Measurements from ENCODE around the gene IST1. TPM values are rescaled to one million over a fixed set of nuclear protein-coding genes. Genes with fewer than 3 reads are reported as not detected.

IST1 gene
- total and polyA plus RNA-seq, 2 experiments from 2014 or later = 144 to 240 TPM

GRCh38 chr16:71852561-71852960 lies 42.8 kb upstream of the IST1 start:
- no peak overlapping the region for H3K4me2 ChIP-seq
- H3K27me3 ChIP-seq = no peaks in the 10 kb centered on the region
- no peaks in the 10 kb centered on the region for H3K9me3 ChIP-seq (ENCODE audit: low read depth)
- no peak overlapping the region for H3K27ac ChIP-seq
- peaks cover 1% of the 10 kb centered on the region for H4K20me1 ChIP-seq (ENCODE audit: insufficient read depth, poor library complexity, severe bottlenecking)
- no peaks in the 10 kb centered on the region for H3K36me3 ChIP-seq (replicated peaks; ENCODE audit: insufficient read depth, low read depth)
- H3K4me3 ChIP-seq = no peak overlapping the region
- no peaks in the 10 kb centered on the region for H3K9me2 ChIP-seq (replicated peaks; ENCODE audit: insufficient read depth)
- H3K79me2 ChIP-seq = peaks cover 25% of the 10 kb centered on the region
- TF ChIP-seq EZH2 (IDR thresholded peaks at IDR 0.05; ENCODE audit: borderline replicate concordance) (no peak), EZH2phosphoT487 (IDR thresholded peaks at IDR 0.05; ENCODE audit: low read depth, severe bottlenecking, unreplicated experiment) (no peak)
- TF ChIP-seq, protein P1, sequence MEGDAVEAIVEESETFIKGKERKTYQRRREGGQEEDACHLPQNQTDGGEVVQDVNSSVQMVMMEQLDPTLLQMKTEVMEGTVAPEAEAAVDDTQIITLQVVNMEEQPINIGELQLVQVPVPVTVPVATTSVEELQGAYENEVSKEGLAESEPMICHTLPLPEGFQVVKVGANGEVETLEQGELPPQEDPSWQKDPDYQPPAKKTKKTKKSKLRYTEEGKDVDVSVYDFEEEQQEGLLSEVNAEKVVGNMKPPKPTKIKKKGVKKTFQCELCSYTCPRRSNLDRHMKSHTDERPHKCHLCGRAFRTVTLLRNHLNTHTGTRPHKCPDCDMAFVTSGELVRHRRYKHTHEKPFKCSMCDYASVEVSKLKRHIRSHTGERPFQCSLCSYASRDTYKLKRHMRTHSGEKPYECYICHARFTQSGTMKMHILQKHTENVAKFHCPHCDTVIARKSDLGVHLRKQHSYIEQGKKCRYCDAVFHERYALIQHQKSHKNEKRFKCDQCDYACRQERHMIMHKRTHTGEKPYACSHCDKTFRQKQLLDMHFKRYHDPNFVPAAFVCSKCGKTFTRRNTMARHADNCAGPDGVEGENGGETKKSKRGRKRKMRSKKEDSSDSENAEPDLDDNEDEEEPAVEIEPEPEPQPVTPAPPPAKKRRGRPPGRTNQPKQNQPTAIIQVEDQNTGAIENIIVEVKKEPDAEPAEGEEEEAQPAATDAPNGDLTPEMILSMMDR (IDR thresholded peaks at IDR 0.05; ENCODE audit: poor library complexity) = no peak
- peaks cover under 1% of the 10 kb centered on the region for H3K4me1 ChIP-seq (ENCODE audit: insufficient read depth)
- 89% methylated on average over 4 of the region's 4 CpGs for WGBS (ENCODE audit: low lambda C conversion rate, missing lambda C conversion rate)
- no peak for DNase-seq (ENCODE audit: low spot score)
- H2AFZ ChIP-seq = no peak overlapping the region

- no peak overlapping the region for H2AFZ ChIP-seq
- H3K27me3 ChIP-seq = no peaks in the 10 kb centered on the region
- H3K4me1 ChIP-seq (ENCODE audit: insufficient read depth) = no peaks in the 10 kb centered on the region
- H3K9me3 ChIP-seq (ENCODE audit: low read depth) = no peaks in the 10 kb centered on the region
- no peak overlapping the region for H3K4me3 ChIP-seq
- DNase-seq (ENCODE audit: low spot score) = no peak
- no peak overlapping the region for H3K4me2 ChIP-seq
- no peak for TF ChIP-seq EZH2phosphoT487 (IDR thresholded peaks at IDR 0.05; ENCODE audit: low read depth, severe bottlenecking, unreplicated experiment)
- TF ChIP-seq, protein P1 (IDR thresholded peaks at IDR 0.05; ENCODE audit: poor library complexity) = no peak
- H3K27ac ChIP-seq = no peak overlapping the region
- H4K20me1 ChIP-seq (ENCODE audit: insufficient read depth, poor library complexity, severe bottlenecking) = no peaks in the 10 kb centered on the region
- 81% methylated on average over 4 of the region's 4 CpGs for WGBS (ENCODE audit: low lambda C conversion rate, missing lambda C conversion rate)
- peaks cover 20% of the 10 kb centered on the region for H3K79me2 ChIP-seq
- H3K9me2 ChIP-seq (replicated peaks; ENCODE audit: insufficient read depth) = no peaks in the 10 kb centered on the region
- H3K36me3 ChIP-seq (replicated peaks; ENCODE audit: insufficient read depth, low read depth) = no peaks in the 10 kb centered on the region
These were observed 41.9 kb upstream of the IST1 start for GRCh38 chr16:71853413-71853812.

DNA sequence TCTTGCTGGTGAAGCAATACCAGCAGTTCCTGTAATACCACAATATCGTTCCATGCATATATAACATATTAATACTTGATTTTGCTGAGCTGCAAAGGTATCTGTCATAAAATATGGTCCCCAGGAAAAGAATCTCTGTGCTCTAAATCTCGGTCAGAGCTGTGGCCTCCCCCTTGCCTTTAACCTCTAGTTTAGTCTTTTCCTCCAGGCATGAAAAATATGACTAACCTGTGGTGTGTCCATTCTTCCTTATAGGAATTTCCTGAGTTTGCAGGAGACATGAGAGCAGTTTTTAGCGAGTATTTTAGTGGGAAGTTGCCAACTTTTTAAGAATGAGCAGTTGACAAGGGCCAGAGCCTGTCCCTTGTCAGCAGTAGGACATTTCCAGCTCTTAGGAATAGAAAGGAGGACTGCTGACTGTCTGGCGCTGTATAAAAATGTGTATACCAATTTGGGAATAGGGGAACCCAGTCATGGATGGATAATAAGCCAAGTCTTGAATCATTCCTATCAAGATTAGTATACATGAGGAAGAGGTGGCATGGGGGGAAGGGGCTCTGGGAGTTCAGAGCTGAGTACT lies 40.9 kb upstream of the IST1 start:
- Histone ChIP-seq H3K4me3 (no peak overlapping the region), H3K27me3 (no peaks in the 10 kb centered on the region), H3K36me3 (replicated peaks; ENCODE audit: insufficient read depth, low read depth) (no peaks in the 10 kb centered on the region), H3K79me2 (peaks cover 17% of the 10 kb centered on the region), H3K27ac (no peak overlapping the region), H3K9me3 (ENCODE audit: low read depth) (no peaks in the 10 kb centered on the region), H4K20me1 (ENCODE audit: insufficient read depth, poor library complexity, severe bottlenecking) (no peaks in the 10 kb centered on the region), H3K4me1 (ENCODE audit: insufficient read depth) (peaks cover 4% of the 10 kb centered on the region), H3K4me2 (no peak overlapping the region), H2AFZ (no peak overlapping the region), H3K9me2 (replicated peaks; ENCODE audit: insufficient read depth) (no peaks in the 10 kb centered on the region)
- DNase-seq (ENCODE audit: low spot score) = no peak
- WGBS (ENCODE audit: low lambda C conversion rate, missing lambda C conversion rate) = 89% methylated on average over 4 of the region's 4 CpGs
- TF ChIP-seq EZH2phosphoT487 (IDR thresholded peaks at IDR 0.05; ENCODE audit: low read depth, severe bottlenecking, unreplicated experiment) (no peak), EZH2 (IDR thresholded peaks at IDR 0.05; ENCODE audit: borderline replicate concordance) (no peak)
- TF ChIP-seq, protein P1 (IDR thresholded peaks at IDR 0.05; ENCODE audit: poor library complexity) = no peak
